PC-9 (cell line): ENCODE measurements around the gene A1BG. TPM values are rescaled to one million over a fixed set of nuclear protein-coding genes. Genes with fewer than 3 reads are reported as not detected.

ENCODE experiments used
- BruUV-seq: library from RNA; stranded (reverse); fragments of 400-500 nt; replicated peaks from 2 replicates; lab custom pipeline; 2021; lab: Mats Ljungman, UMichigan
- CTCF ChIA-PET: fragments of 300-600 bp; sonication (Branson Sonifier 250); formaldehyde crosslinking; loops from one replicate; lab custom pipeline; 2022; ENCODE audit warnings: antibody characterized with exemption; lab: Charles Lee
- POLR2A ChIA-PET: fragments of 300-600 bp; sonication (Branson Sonifier 250); formaldehyde crosslinking; loops from one replicate; lab custom pipeline; 2022; ENCODE audit warnings: antibody characterized with exemption; ENCODE audit not compliant: unreplicated experiment; lab: Charles Lee
- DNase-seq, 2 experiments: peaks; one replicate each; pipeline versions ENCODE4 v3.0.0 to v3.0.0-alpha.2; 2015 to 2022; ENCODE audit warnings: mixed read lengths in 1 of 2
- H2AFZ ChIP-seq: fragments of 200-600 bp; sonication (generic); 2 replicates; pipeline ENCODE4 v1.8.1; 2017; ENCODE audit warnings: antibody characterized with exemption
- H3F3A ChIP-seq: fragments of 200-600 bp; sonication (generic); 2 replicates; pipeline ENCODE4 v1.8.1; 2017; ENCODE audit warnings: antibody characterized with exemption, mild to moderate bottlenecking, low read depth; ENCODE audit not compliant: insufficient read depth
- H3K27ac ChIP-seq: fragments of 200-600 bp; sonication (generic); 2 replicates; pipeline ENCODE4 v1.6.1; 2016; ENCODE audit warnings: mixed run types
- H3K27me3 ChIP-seq: fragments of 200-600 bp; sonication (generic); 2 replicates; pipeline ENCODE4 v1.6.1; 2016; ENCODE audit warnings: low read depth, mixed run types; ENCODE audit not compliant: insufficient read depth
- H3K36me3 ChIP-seq: fragments of 200-600 bp; sonication (generic); 2 replicates; pipeline ENCODE4 v1.6.1; 2016; ENCODE audit warnings: low read depth, mixed run types
- H3K4me1 ChIP-seq: fragments of 200-600 bp; sonication (generic); replicated peaks from 2 replicates; pipeline ENCODE4 v1.6.1; 2016; ENCODE audit warnings: mixed run types; ENCODE audit not compliant: insufficient read depth
- H3K4me2 ChIP-seq: fragments of 200-600 bp; sonication (generic); 2 replicates; pipeline ENCODE4 v1.6.1; 2017; ENCODE audit warnings: mixed run types
- H3K4me3 ChIP-seq: fragments of 200-600 bp; sonication (generic); 2 replicates; pipeline ENCODE4 v1.6.1; 2016; ENCODE audit warnings: mixed run types
- H3K79me2 ChIP-seq: fragments of 200-600 bp; sonication (generic); 2 replicates; pipeline ENCODE4 v1.6.1; 2017; ENCODE audit warnings: low read depth, mixed run types
- H3K9me2 ChIP-seq: fragments of 200-600 bp; sonication (generic); 2 replicates; pipeline ENCODE4 v1.8.1; 2017; ENCODE audit warnings: mild to moderate bottlenecking; ENCODE audit not compliant: insufficient read depth
- H3K9me3 ChIP-seq: fragments of 200-600 bp; sonication (generic); 2 replicates; pipeline ENCODE4 v1.8.1; 2016; ENCODE audit warnings: low read depth; ENCODE audit not compliant: insufficient read depth
- H4K20me1 ChIP-seq: fragments of 200-600 bp; sonication (generic); 2 replicates; pipeline ENCODE4 v1.8.1; 2017; ENCODE audit not compliant: insufficient read depth
- CTCF ChIP-seq: fragments of 200-600 bp; sonication (generic); conservative IDR thresholded peaks from 2 replicates; pipeline ENCODE4 v1.6.1; 2017; ENCODE audit warnings: mixed run types, antibody characterized with exemption, mild to moderate bottlenecking, moderate library complexity
- EZH2 ChIP-seq: fragments of 200-600 bp; sonication (generic); IDR thresholded peaks from 2 replicates; pipeline ENCODE4 v1.8.0; 2017; ENCODE audit warnings: antibody characterized with exemption, low read depth
- intact Hi-C: fragments of 100-400 bp; cut with micrococcal nuclease; formaldehyde crosslinking; loops from one replicate; pipeline ENCODE4 v1.10.0; 2022; ENCODE audit not compliant: unreplicated experiment
- total RNA-seq: library from RNA; stranded (reverse); gene quantifications from 2 replicates; pipeline ENCODE4 v1.2.3, GENCODE V29; 2021

The A1BG gene
- total RNA-seq, 1 experiment from 2014 or later: 2.5 TPM

GRCh38 chr19:58361900-58362271, 8.6 kb upstream of the A1BG start:
- DNase-seq: peak in 1 of 2 experiments; percentile 55

DNA sequence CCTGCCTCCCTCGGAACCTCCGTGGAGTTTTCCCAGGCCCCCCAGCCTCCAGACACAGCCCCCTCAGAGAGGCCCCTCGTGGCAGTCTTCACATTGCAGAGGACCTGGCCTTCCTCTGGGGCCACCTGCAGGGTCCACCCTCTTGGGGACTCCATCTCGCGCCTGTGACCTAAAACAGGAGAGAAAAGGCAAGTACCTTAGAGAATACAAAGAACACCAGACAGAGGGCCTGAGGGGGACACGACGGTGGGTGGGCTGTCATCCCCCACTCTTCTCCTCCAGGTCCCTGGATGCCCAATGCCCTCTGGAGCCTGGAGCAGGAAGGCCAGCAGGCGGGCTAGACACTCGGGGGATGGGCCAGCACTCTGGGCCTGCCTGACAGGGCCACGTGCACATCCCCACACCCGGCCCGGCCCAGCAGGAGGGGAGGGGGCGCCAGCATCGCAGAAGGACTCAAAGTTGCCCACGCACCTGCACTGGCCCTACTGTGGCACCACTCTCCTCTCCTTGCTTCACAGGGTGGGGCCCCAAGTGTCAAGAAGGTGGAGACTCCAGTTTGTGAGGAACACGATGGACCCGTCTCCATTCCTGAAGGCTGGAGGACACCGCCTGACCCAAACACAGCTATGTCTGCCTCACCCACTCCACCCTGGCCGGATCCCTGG, 4.3 kb upstream of the A1BG start:
- Histone ChIP-seq H3K9me2 (no peaks in the 10 kb centered on the region), H3K9me3 (no peaks in the 10 kb centered on the region), H3K79me2 (peaks cover 8% of the 10 kb centered on the region), H3K4me1 (no peaks in the 10 kb centered on the region), H3K4me3 (no peak overlapping the region), H2AFZ (no peak overlapping the region), H3K4me2 (no peak overlapping the region), H3K27ac (no peak overlapping the region), H3F3A (no peaks in the 10 kb centered on the region; the same call in 1 of the 2 replicates), H4K20me1 (no peaks in the 10 kb centered on the region), H3K27me3 (no peaks in the 10 kb centered on the region), H3K36me3 (no peaks in the 10 kb centered on the region)
- no peak for DNase-seq
- POLR2A ChIA-PET: no interaction called here
- TF ChIP-seq EZH2: no peak
- no peak for TF ChIP-seq CTCF
- CTCF ChIA-PET: no interaction called here
- intact Hi-C loops: no loop called here
- no TSS peak for BruUV-seq

More at GRCh38 chr19:58361900-58362271, 8.6 kb upstream of the A1BG start:
- Histone ChIP-seq H3K27ac (peak overlapping the region; percentile 89), H3K9me2 (no peaks in the 10 kb centered on the region), H3K27me3 (no peaks in the 10 kb centered on the region), H3K79me2 (peaks cover 8% of the 10 kb centered on the region), H3K4me2 (peak overlapping the region; percentile 72), H3K4me3 (peak overlapping the region; percentile 69), H4K20me1 (no peaks in the 10 kb centered on the region), H3F3A (no peaks in the 10 kb centered on the region; the same call in 1 of the 2 replicates), H3K36me3 (no peaks in the 10 kb centered on the region), H2AFZ (peak overlapping the region; percentile 84), H3K9me3 (no peaks in the 10 kb centered on the region), H3K4me1 (no peaks in the 10 kb centered on the region)
- ChIA-PET POLR2A (interaction anchor here (0.6 to 1.1 kb wide), 4 partner anchors 35 to 1122 kb away, joined by 3 to 9 read pairs (median 3); partner anchors contain the start of genes ZNF776, ZNF805 and ZSCAN22), CTCF (no interaction called here)
- TF ChIP-seq EZH2 (no peak), CTCF (no peak)
- intact Hi-C loops: loop anchor here (1.0 to 5.0 kb wide), 4 partner anchors 19 to 105 kb away; partner anchors contain the start of genes ZNF324, ZNF324B, ZNF584 and ZNF837
- TSS peak; percentile 75 for BruUV-seq

- H3F3A ChIP-seq: no peaks in the 10 kb centered on the region
- TF ChIP-seq EZH2: no peak
- H3K4me2 ChIP-seq: no peak overlapping the region
- H3K79me2 ChIP-seq: peaks cover 8% of the 10 kb centered on the region
- no peaks in the 10 kb centered on the region for H3K36me3 ChIP-seq
- CTCF ChIA-PET: no interaction called here
- H3K4me3 ChIP-seq: no peak overlapping the region
- intact Hi-C loops: no loop called here
- BruUV-seq: no TSS peak
- no peaks in the 10 kb centered on the region for H3K27me3 ChIP-seq
- H2AFZ ChIP-seq: no peak overlapping the region
- H4K20me1 ChIP-seq: no peaks in the 10 kb centered on the region
- H3K4me1 ChIP-seq: no peaks in the 10 kb centered on the region
- POLR2A ChIA-PET: no interaction called here
- no peak for DNase-seq
- H3K27ac ChIP-seq: no peak overlapping the region
- H3K9me3 ChIP-seq: no peaks in the 10 kb centered on the region
- no peaks in the 10 kb centered on the region for H3K9me2 ChIP-seq
These were observed 3.6 kb upstream of the A1BG start for GRCh38 chr19:58356766-58357480.
